Endodermal cell (in vitro differentiated cells): ENCODE data around the gene CNTROB. TPM values are rescaled to one million over a fixed set of nuclear protein-coding genes. Genes with fewer than 3 reads are reported as not detected.

Experiments used
- DNase-seq: peaks from one replicate; pipeline ENCODE4 v3.0.0-alpha.2; 2017
- H3K27ac ChIP-seq: 2 replicates; pipeline ENCODE4 v1.5.1; 2013; ENCODE audit warnings: mild to moderate bottlenecking, low read depth, low read length, moderate library complexity
- H3K27me3 ChIP-seq: 2 replicates; pipeline ENCODE4 v1.6.1; 2013; ENCODE audit warnings: mild to moderate bottlenecking, low read length, moderate library complexity; ENCODE audit not compliant: insufficient read depth, control insufficient read depth, poor library complexity, severe bottlenecking
- H3K36me3 ChIP-seq: 2 replicates; pipeline ENCODE4 v1.7.0; 2013; ENCODE audit warnings: mild to moderate bottlenecking, low read length, moderate library complexity; ENCODE audit not compliant: control insufficient read depth, insufficient read depth
- H3K4me1 ChIP-seq: one replicate; pipeline ENCODE4 v1.7.0; 2013; ENCODE audit warnings: low read length; ENCODE audit not compliant: control insufficient read depth, insufficient read depth
- H3K4me3 ChIP-seq: 2 replicates; pipeline ENCODE4 v1.5.1; 2013; ENCODE audit warnings: mild to moderate bottlenecking, low read length, moderate library complexity
- H3K9ac ChIP-seq: 2 replicates; pipeline ENCODE4 v1.6.1; 2013; ENCODE audit warnings: mild to moderate bottlenecking, low read length, moderate library complexity; ENCODE audit not compliant: poor library complexity, severe bottlenecking; ENCODE audit errors: extremely low read depth
- H3K9me3 ChIP-seq: 2 replicates; pipeline ENCODE4 v1.6.1; 2013; ENCODE audit warnings: mild to moderate bottlenecking, low read length, moderate library complexity; ENCODE audit not compliant: control insufficient read depth
- H3K27ac Mint-ChIP-seq: 2 replicates; pipeline ENCODE4 v1.8.0; 2020; ENCODE audit warnings: mixed read lengths
- H3K27me3 Mint-ChIP-seq: 2 replicates; pipeline ENCODE4 v1.8.0; 2021; ENCODE audit warnings: mild to moderate bottlenecking, mixed read lengths; ENCODE audit not compliant: insufficient read depth
- H3K36me3 Mint-ChIP-seq: 2 replicates; pipeline ENCODE4 v1.8.0; 2020; ENCODE audit warnings: low read depth, mixed read lengths
- H3K4me1 Mint-ChIP-seq: 2 replicates; pipeline ENCODE4 v1.8.0; 2020; ENCODE audit warnings: mixed read lengths
- H3K4me3 Mint-ChIP-seq: 2 replicates; pipeline ENCODE4 v1.8.0; 2020; ENCODE audit warnings: mild to moderate bottlenecking, moderate library complexity, mixed read lengths
- H3K9me3 Mint-ChIP-seq: 2 replicates; pipeline ENCODE4 v1.8.0; 2020; ENCODE audit warnings: mild to moderate bottlenecking, mixed read lengths
- WGBS, 2 experiments: methylation state at CpG; one replicate each; pipeline versions ENCODE4 v1.1.5 to v1.1.7; 2013; ENCODE audit warnings: missing lambda C conversion rate in 2 of 2, mixed read lengths in 1 of 2; ENCODE audit not compliant: insufficient coverage in 1 of 2, insufficient read length in 1 of 2; 5-methylcytosine and 5-hydroxymethylcytosine counted together
- total RNA-seq, 2 donors: library from RNA; stranded (reverse); fragmentation: NEBNext Ultra II Directional in 1 of 2; extraction: Animal tissue kit (Norgen Biotek cat#: 25700) in 1 of 2; gene quantifications; 2 replicates in 1 of 2; 3 replicates in 1 of 2; pipeline ENCODE4 v1.2.1, GENCODE V29; 2021
- TF ChIP-seq, protein P1 (sequence below): fragments of 200-600 bp; sonication (generic); conservative IDR thresholded peaks from 2 replicates; pipeline ENCODE4 v1.5.0; 2021; ENCODE audit warnings: antibody characterized with exemption, mild to moderate bottlenecking

Gene CNTROB
- total RNA-seq, 2 donors from 2014 or later: 47.5 to 57.4 TPM

DNA sequence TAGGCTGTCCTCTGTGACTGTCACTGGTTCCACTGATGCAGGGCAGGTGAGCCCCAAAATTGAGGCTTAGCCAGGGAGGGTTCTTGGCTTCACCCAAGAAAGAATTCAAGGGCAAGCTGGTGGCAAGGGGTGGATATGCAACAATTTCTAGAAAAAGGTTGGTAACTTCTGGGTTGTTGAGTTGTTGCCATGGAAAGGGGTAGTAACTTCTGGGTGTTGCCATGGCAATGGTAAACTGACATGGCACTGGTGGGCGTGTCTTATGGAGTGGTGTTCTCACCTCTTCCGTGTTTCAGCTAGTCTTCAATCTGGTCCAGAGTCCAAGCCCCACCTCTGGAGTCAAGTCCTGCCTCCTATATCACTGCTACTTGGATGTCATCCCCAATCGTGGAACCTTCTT, 60.9 kb downstream of the CNTROB start:
- Mint-ChIP-seq H3K9me3 (peaks cover 3% of the 10 kb centered on the region), H3K27ac (peak overlapping the region; percentile 37), H3K27me3 (peaks cover 33% of the 10 kb centered on the region), H3K4me1 (peaks cover 2% of the 10 kb centered on the region), H3K36me3 (no peaks in the 10 kb centered on the region), H3K4me3 (no peak overlapping the region)
- 70 to 86% methylated on average over 1 to 3 of the region's 3 CpGs for WGBS, 2 experiments
- H3K9ac ChIP-seq: no peak overlapping the region
- no peak for DNase-seq
- H3K4me1 ChIP-seq: no peaks in the 10 kb centered on the region
- H3K27ac ChIP-seq: no peak overlapping the region
- no peaks in the 10 kb centered on the region for H3K36me3 ChIP-seq
- H3K27me3 ChIP-seq: no peaks in the 10 kb centered on the region
- H3K4me3 ChIP-seq: no peak overlapping the region
- TF ChIP-seq, protein P1, sequence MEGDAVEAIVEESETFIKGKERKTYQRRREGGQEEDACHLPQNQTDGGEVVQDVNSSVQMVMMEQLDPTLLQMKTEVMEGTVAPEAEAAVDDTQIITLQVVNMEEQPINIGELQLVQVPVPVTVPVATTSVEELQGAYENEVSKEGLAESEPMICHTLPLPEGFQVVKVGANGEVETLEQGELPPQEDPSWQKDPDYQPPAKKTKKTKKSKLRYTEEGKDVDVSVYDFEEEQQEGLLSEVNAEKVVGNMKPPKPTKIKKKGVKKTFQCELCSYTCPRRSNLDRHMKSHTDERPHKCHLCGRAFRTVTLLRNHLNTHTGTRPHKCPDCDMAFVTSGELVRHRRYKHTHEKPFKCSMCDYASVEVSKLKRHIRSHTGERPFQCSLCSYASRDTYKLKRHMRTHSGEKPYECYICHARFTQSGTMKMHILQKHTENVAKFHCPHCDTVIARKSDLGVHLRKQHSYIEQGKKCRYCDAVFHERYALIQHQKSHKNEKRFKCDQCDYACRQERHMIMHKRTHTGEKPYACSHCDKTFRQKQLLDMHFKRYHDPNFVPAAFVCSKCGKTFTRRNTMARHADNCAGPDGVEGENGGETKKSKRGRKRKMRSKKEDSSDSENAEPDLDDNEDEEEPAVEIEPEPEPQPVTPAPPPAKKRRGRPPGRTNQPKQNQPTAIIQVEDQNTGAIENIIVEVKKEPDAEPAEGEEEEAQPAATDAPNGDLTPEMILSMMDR: no peak
- no peaks in the 10 kb centered on the region for H3K9me3 ChIP-seq

DNA sequence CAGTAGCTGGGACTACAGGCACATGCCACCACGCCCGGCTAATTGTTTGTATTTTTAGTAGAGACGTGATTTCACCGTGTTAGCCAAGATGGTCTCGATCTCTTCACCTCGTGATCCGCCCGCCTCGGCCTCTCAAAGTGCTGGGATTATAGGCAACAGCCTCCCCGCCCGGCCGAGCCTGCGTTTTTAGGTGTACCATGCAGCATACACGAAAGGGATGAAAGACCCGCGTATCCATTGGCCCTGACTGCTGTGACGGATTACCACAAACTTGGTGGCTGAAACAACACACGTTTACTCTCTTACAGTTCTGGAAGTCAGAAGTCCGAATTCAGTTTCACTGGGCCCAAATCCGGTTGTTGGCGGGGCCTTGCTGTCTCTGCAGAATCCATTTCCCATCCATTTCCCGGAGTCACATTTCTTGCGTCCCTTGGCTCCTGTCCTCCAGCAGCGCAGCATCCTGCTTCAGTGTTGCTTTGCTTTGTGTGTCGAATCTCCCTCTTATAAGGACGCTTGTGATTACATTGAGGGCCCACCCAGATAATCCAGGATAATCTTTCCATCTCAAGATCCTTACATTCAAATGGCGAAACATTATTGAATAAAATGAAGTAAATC, 62.1 kb downstream of the CNTROB start:
- WGBS, 2 experiments: 91 to 92% methylated on average over 21 to 26 of the region's 27 CpGs
- no peaks in the 10 kb centered on the region for H3K36me3 Mint-ChIP-seq
- TF ChIP-seq, protein P1: no peak

DNA sequence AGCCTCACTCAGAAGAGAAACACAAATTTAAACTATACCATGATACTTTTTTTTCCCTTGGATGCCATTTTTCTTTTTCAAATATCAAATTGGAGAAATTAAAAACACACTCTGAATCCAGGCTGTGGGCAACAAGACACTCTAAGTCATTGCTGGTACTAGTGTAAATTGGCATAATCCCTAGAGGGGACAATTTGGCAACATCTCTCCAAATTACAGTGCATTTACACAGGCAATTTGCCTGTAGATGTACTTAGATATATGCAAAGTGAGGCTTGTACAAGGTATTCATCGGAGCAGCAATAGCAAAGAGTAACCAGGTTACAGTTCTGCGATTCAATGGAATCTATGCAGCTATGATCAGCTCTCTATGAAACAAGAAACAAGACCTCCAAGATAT, 63.7 kb downstream of the CNTROB start:
- Histone ChIP-seq H3K36me3 (no peaks in the 10 kb centered on the region), H3K9ac (no peak overlapping the region), H3K27me3 (peaks cover 19% of the 10 kb centered on the region), H3K27ac (no peak overlapping the region), H3K4me1 (no peaks in the 10 kb centered on the region), H3K4me3 (no peak overlapping the region), H3K9me3 (no peaks in the 10 kb centered on the region)
- WGBS, 2 experiments: 97 to 100% methylated on average over 2 of the region's 2 CpGs
- no peak for DNase-seq
- Mint-ChIP-seq H3K9me3 (peaks cover under 1% of the 10 kb centered on the region), H3K4me3 (no peak overlapping the region), H3K36me3 (no peaks in the 10 kb centered on the region), H3K27me3 (peaks cover 30% of the 10 kb centered on the region), H3K4me1 (peaks cover 2% of the 10 kb centered on the region), H3K27ac (no peak overlapping the region)
- TF ChIP-seq, protein P1: no peak

More for the DNA sequence above, 62.1 kb downstream of the CNTROB start:
- Mint-ChIP-seq H3K9me3 (peaks cover 3% of the 10 kb centered on the region), H3K4me1 (peaks cover 2% of the 10 kb centered on the region), H3K27me3 (peaks cover 36% of the 10 kb centered on the region), H3K4me3 (no peak overlapping the region), H3K27ac (no peak overlapping the region)
- Histone ChIP-seq H3K9ac (no peak overlapping the region), H3K27me3 (peaks cover 6% of the 10 kb centered on the region), H3K4me1 (no peaks in the 10 kb centered on the region), H3K4me3 (no peak overlapping the region), H3K36me3 (no peaks in the 10 kb centered on the region), H3K9me3 (no peaks in the 10 kb centered on the region), H3K27ac (no peak overlapping the region)
- DNase-seq: no peak
